Activated CD8-positive, alpha-beta memory T cell treated with anti-CD3 and anti-CD28 coated beads, Interleukin-2, amount 50 U/mL, for 4 hours (primary cell): ENCODE data around the gene SH3RF1.
"Not testable (repeated sequence)": the region's sequence is repeated elsewhere in the genome, so short reads cannot be mapped to it uniquely, and the experiment has no call there.

Experiments used
- DNase-seq: peaks from one replicate; pipeline ENCODE4 v3.0.0-alpha.2; 2020

Gene SH3RF1

DNA sequence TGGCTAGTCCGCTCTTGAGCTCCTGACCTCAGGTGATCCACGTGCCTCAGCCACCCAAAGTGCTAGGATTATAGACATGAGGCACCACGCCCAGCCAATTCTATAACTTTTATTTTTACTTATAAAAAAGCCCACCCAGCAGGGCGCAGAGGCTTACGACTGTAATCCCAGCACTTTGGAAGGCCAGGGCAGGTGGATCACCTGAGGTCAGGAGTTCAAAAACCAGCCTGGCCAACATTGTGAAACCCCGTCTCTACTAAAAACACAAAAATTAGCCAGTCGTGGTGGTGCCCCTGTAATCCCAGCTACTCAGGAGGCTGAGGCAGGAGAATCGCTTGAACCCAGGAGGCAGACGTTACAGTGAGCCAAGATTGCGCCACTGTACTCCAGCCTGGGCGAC lies 73.5 kb downstream of the SH3RF1 start:
- not testable (repeated sequence) for DNase-seq

- DNase-seq: no peak
These were observed 75.7 kb downstream of the SH3RF1 start for GRCh38 chr4:169195032-169195431.

DNA sequence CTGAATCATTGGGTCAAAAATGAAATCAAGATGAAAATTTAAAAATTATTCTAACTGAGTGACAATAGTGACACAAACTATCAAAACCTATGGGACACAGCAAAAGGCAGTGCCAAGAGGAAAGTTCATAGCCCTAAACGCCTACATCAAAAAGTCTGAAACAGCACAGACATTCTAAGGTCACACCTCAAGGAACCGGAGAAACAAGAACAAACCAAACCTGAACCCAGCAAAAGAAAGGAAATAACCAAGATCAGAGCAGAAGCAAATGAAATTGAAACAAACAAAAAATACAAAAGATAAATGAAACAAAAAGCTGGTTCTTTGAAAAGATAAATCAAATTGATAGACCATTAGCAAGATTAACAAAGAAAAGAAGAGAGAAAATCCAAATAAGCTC lies 80.8 kb downstream of the SH3RF1 start:
- DNase-seq: not testable (repeated sequence)

DNA sequence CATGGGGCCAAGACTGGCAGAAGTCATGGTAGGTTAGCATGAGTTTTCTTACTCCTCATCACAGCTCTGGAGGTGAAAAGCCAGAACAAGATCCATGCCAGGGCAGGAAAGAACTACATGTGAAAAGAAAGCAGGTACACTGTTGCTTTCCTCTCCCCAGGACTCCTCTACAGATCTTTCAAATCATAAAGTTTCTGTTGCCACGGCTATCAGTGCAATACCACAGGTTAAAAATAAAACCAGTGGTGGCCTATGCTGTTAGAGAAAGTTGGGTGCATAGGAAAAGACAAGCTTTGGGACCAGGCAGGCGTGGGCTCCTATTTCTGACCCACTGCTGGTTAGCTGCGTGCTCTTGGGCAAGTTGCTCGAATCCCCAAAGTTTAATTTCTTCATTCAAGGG lies 81.4 kb downstream of the SH3RF1 start:
- DNase-seq: no peak

DNA sequence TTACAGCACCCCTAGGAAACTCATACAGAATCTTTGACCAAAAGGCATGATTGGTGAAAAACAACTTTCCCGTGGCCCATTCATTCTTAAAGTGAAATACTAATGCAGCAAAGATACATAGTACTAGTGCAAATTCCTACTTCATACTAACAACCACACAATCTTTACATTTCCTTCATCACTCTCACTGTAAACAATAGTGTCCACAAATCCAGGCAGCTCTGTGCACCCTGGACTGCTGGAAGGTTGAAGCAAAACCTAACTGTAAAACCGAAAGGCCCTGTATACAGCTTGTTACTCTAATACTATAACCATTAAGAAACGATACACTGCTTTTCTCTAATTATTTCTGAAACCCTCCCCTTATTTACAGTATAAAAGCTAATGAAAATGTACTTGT lies 82.6 kb downstream of the SH3RF1 start:
- no peak for DNase-seq

- DNase-seq: no peak
These were observed 85.4 kb downstream of the SH3RF1 start for GRCh38 chr4:169185133-169185956.

- DNase-seq: no peak
These were observed 86.1 kb downstream of the SH3RF1 start for GRCh38 chr4:169184686-169185085.

- DNase-seq: no peak
These were observed 86.5 kb downstream of the SH3RF1 start for GRCh38 chr4:169184236-169184635.

DNA sequence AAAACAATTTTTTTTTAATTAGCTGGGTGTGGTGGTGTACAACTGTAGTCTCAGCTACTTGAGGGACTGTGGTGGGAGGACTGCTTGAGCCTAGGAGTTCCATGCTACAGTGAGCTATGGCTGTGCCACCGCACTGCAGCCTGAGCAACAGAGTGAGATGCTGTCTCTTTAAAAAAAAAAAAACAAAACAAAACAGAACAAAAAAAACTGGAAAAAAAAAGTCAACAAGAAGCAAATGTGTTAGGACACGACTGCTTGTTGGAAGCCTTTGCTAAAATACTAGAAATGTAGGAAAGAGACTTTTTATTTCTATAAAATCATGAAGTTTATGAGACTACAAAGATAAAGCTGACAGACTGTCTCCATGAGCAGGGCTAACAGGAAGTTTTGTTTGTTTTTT lies 87.2 kb downstream of the SH3RF1 start:
- no peak for DNase-seq

- DNase-seq: no peak
These were observed 90.9 kb downstream of the SH3RF1 start for GRCh38 chr4:169179609-169180521.

DNA sequence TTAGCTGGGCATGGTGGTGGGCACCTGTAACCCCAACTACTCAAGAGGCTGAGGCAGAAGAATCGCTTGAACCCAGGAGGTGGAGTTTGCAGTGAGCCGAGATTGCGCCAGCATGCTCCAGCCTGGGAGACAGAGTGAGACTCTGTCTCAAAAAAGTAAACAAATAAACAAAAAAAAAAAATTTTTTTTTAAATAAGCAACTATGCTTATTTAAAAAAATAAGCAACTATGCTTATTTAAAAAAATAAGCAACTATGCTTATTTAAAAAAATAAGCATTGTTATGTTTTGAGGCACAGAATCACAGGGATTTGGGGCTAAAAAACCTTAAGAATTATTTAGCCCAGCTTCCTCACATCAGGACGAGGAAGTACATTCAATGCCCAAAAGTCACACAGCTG lies 92.7 kb downstream of the SH3RF1 start:
- DNase-seq: not testable (repeated sequence)

DNA sequence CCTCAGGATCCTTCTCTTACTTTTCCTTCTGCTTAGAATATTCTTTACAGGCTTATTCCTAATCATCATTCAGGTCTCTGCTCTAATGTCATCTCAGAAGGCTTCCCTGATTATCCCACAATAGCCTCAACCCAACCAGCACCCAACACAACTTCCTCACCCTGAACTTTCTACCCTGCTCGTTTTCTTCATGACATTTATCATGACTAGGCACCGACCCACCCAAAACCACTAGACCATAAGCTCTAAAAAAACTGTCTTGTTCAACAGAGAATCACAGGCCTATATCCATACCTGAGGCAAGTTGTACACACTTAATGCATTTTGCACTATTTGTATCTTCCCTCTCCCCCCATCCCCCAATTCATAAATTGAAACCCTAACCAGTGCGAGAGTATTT lies 95.3 kb downstream of the SH3RF1 start:
- no peak for DNase-seq

GRCh38 chr4:169175035-169175434 lies 95.7 kb downstream of the SH3RF1 start:
- DNase-seq: no peak

GRCh38 chr4:169174247-169174646 lies 96.5 kb downstream of the SH3RF1 start:
- DNase-seq: no peak

DNA sequence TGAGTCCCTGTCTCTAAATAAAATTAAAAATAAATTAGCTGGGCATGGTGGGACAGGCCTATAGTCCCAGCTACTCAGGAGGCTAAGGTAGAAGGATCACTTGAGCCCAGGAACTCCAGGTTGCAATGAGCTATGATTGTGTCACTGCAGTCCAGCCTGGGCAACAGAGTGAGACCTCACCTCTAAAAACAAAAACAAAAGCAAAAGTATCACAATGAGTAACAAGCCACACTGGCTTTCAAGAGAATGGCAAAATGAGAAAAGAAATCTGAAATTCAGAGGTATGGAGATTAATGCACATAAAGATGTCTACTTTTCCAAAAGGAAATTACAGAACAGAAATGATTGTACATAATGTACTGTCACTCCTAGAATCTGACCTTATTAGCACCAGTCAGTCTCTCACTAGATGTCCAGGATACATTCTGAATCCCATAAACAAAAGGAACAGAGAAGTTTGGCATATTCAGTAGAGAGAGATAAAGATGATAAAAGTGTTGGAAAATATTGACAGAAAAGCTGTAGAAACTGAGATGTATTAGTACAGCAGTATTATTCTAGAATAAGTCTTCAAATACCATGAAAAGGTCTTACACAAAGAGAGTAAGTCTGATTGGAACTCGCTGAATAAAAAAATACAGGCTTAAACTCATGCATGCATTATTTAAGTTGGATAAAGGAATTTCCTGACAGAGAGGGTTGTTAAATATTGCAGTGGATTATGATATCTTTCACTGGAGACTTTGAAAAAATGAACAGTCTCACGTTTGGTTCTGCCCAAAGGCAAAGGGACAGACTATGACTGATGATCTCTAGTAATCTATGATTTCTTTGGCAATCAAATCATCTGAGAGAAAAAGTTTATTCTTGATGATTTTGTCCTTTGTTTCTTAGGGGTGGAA lies 102.5 kb downstream of the SH3RF1 start:
- no peak for DNase-seq

- no peak for DNase-seq
These were observed 105.9 kb downstream of the SH3RF1 start for GRCh38 chr4:169164669-169165415.

- DNase-seq: no peak
These were observed 106.6 kb downstream of the SH3RF1 start for GRCh38 chr4:169163947-169164668.

- no peak for DNase-seq
These were observed 107.3 kb downstream of the SH3RF1 start for GRCh38 chr4:169163495-169163894.

- DNase-seq: no peak
These were observed 109.9 kb downstream of the SH3RF1 start for GRCh38 chr4:169160825-169161224.

GRCh38 chr4:169159624-169160171 lies 111.1 kb downstream of the SH3RF1 start:
- no peak for DNase-seq

DNA sequence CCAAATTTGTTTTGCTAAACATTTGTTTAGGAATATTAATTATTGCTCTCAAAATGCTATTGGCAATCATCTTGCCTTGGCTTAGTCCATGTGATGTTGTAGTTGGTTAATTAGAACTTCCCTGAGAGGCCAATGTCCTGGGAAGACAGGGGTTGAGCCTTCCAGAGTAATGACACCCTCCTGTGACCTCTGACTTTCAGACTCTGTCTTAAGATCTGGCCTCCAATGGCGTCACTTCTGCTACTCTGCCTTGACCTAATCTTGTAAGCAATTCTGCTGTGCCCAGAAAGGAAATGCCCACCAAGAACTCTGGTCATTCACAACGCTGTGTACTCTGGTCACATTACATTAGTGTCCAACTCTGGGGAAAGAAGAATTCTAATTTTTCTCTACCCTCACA lies 111.9 kb downstream of the SH3RF1 start:
- DNase-seq: no peak
